ENCODE measurements around the gene SHISAL1. TPM values are rescaled to one million over a fixed set of nuclear protein-coding genes. Genes with fewer than 3 reads are reported as not detected.

SHISAL1 gene
- total and polyA plus RNA-seq, 5 donors = 1.0 to 5.8 (median 1.3) TPM

Other genes with a start within 250 kb of the SHISAL1 start
- 1 to 10 TPM; 3.1 to 6.4 (median 5.5) TPM for gene PARVG, start 132.0 kb downstream of the SHISAL1 start, total RNA-seq
- 4.3 TPM for gene PARVG, start 132.0 kb downstream of the SHISAL1 start, polyA plus RNA-seq
- 10 to 100 TPM; 27.3 to 35.4 (median 31.1) TPM for gene RTL6, start 185.3 kb upstream of the SHISAL1 start, total RNA-seq
- 10.0 TPM for gene RTL6, start 185.3 kb upstream of the SHISAL1 start, polyA plus RNA-seq

Data from right cardiac atrium (tissue), 5 donors.